A549 (cell line): Measurements from ENCODE around the gene MAJIN. TPM values are rescaled to one million over a fixed set of nuclear protein-coding genes. Genes with fewer than 3 reads are reported as not detected.

Experiments used
- ATAC-seq, 2 experiments: fragments of 200-7000 bp in 1 of 2; fragments of >200 bp in 1 of 2; cut with Nextera tagmentation in 1 of 2; cut with Tn5 transposase in 1 of 2; 3 replicates each; pipeline versions ENCODE4 v1.8.0 to v1.9.1; 2018 to 2020; ENCODE audit warnings: mild to moderate bottlenecking in 1 of 2, moderate library complexity in 1 of 2
- CTCF ChIA-PET: fragments of 300-600 bp; sonication (Branson Sonifier 250); formaldehyde crosslinking; extraction: SDS; loops from one replicate; lab custom pipeline; 2021; ENCODE audit warnings: antibody characterized with exemption, inconsistent platforms; lab: Yijun Ruan, JAX
- POLR2A ChIA-PET: fragments of 350-600 bp; formaldehyde crosslinking; extraction: SDS; loops from one replicate; lab custom pipeline; 2021; ENCODE audit warnings: antibody characterized with exemption, inconsistent platforms; lab: Yijun Ruan, JAX
- DNase-seq, 2 experiments: peaks; one replicate each; pipeline versions ENCODE4 v3.0.0 to v3.0.0-alpha.2; 2011 to 2016; ENCODE audit warnings: low read depth in 1 of 2, low spot score in 1 of 2
- FAIRE-seq: peaks from 2 replicates; lab custom pipeline; 2011; peaks lifted over from hg19 to GRCh38; lab: Jason Lieb, UNC
- H3K27ac ChIP-seq, 2 experiments: fragments of >200 bp; sonication (Bioruptor Twin); formaldehyde crosslinking; 3 replicates each; pipeline ENCODE4 v1.5.1; 2016 to 2017
- H3K4me1 ChIP-seq: fragments of >200 bp; sonication (Bioruptor Twin); formaldehyde crosslinking; 3 replicates; pipeline ENCODE4 v1.6.1; 2016
- H3K4me2 ChIP-seq: fragments of >200 bp; sonication (Bioruptor Twin); formaldehyde crosslinking; 3 replicates; pipeline ENCODE4 v1.6.1; 2016
- H3K4me3 ChIP-seq: fragments of >200 bp; sonication (Bioruptor Twin); formaldehyde crosslinking; 3 replicates; pipeline ENCODE4 v1.5.1; 2016
- H3K9me3 ChIP-seq: fragments of >200 bp; sonication (Bioruptor Twin); formaldehyde crosslinking; 3 replicates; pipeline ENCODE4 v1.6.1; 2016
- ATOH8 ChIP-seq: fragments of 250-450 bp; sonication (Bioruptor Pico); IDR thresholded peaks from 2 replicates; pipeline ENCODE4 v1.5.0; 2020; ENCODE audit warnings: low read depth, mild to moderate bottlenecking, moderate library complexity
- BHLHE40 ChIP-seq: IDR thresholded peaks from 2 replicates; pipeline ENCODE4 v1.6.1; 2012; ENCODE audit warnings: low read depth, low read length, inconsistent platforms
- CBX2 ChIP-seq: fragments of 200-600 bp; sonication (generic); IDR thresholded peaks from 2 replicates; pipeline ENCODE4 v1.6.1; 2016; ENCODE audit warnings: low read depth, mild to moderate bottlenecking, borderline replicate concordance
- CTCF ChIP-seq: fragments of >200 bp; sonication (Bioruptor Twin); formaldehyde crosslinking; IDR thresholded peaks from 3 replicates; pipeline ENCODE4 v1.5.1; 2016
- EHF ChIP-seq: fragments of 250-450 bp; sonication (Bioruptor Pico); IDR thresholded peaks from 2 replicates; pipeline ENCODE4 v1.5.0; 2020; ENCODE audit warnings: mild to moderate bottlenecking
- ELK1 ChIP-seq: fragments of 150-350 bp; IDR thresholded peaks from 2 replicates; pipeline ENCODE4 v1.6.1; 2014; ENCODE audit warnings: low read depth, mild to moderate bottlenecking, low read length
- EP300 ChIP-seq, 2 experiments: fragments of >200 bp; sonication (Bioruptor Twin); formaldehyde crosslinking; IDR thresholded peaks; 2 replicates in 1 of 2; 3 replicates in 1 of 2; pipeline ENCODE4 v1.6.1; 2016 to 2017
- ESRRA ChIP-seq: fragments of 150-350 bp; IDR thresholded peaks from 2 replicates; pipeline ENCODE4 v1.6.1; 2014; ENCODE audit warnings: mild to moderate bottlenecking, low read length, borderline replicate concordance
- FOSB ChIP-seq: fragments of 250-450 bp; sonication (Bioruptor Pico); IDR thresholded peaks from 2 replicates; pipeline ENCODE4 v1.5.0; 2020; ENCODE audit warnings: mild to moderate bottlenecking, moderate library complexity
- FOXS1 ChIP-seq: fragments of 250-450 bp; sonication (Bioruptor Pico); IDR thresholded peaks from 2 replicates; pipeline ENCODE4 v1.5.0; 2020; ENCODE audit warnings: mild to moderate bottlenecking, moderate library complexity
- KDM1A ChIP-seq: fragments of 200-600 bp; sonication (generic); IDR thresholded peaks from 2 replicates; pipeline ENCODE4 v1.6.1; 2016; ENCODE audit warnings: low read depth, mild to moderate bottlenecking
- MAFK ChIP-seq: fragments of 450-650 bp; IDR thresholded peaks from 2 replicates; pipeline ENCODE4 v1.6.1; 2014; ENCODE audit not compliant: partially characterized antibody
- MAX ChIP-seq: IDR thresholded peaks from 2 replicates; pipeline ENCODE4 v1.6.1; 2012
- MAZ ChIP-seq: fragments of 150-350 bp; IDR thresholded peaks from 2 replicates; pipeline ENCODE4 v1.6.1; 2014; ENCODE audit warnings: antibody characterized with exemption, low read depth, low read length, borderline replicate concordance
- NFE2L2 ChIP-seq: fragments of 150-350 bp; conservative IDR thresholded peaks from 2 replicates; pipeline ENCODE4 v1.6.1; 2014; ENCODE audit warnings: low read length
- NR3C1 ChIP-seq: fragments of >200 bp; sonication (Bioruptor Twin); formaldehyde crosslinking; IDR thresholded peaks from 3 replicates; pipeline ENCODE4 v1.6.1; 2017
- PHF8 ChIP-seq: fragments of 200-600 bp; sonication (generic); IDR thresholded peaks from 2 replicates; pipeline ENCODE4 v1.6.1; 2016; ENCODE audit warnings: low read depth, mild to moderate bottlenecking, antibody characterized with exemption, moderate library complexity, borderline replicate concordance
- POLR2A ChIP-seq: IDR thresholded peaks from 2 replicates; pipeline ENCODE4 v1.6.1; 2012; ENCODE audit warnings: mild to moderate bottlenecking, low read length
- RCOR1 ChIP-seq: fragments of 150-350 bp; IDR thresholded peaks from 2 replicates; pipeline ENCODE4 v1.6.1; 2014; ENCODE audit warnings: antibody characterized with exemption, low read length, low read depth
- REST ChIP-seq: fragments of 200-600 bp; sonication (generic); IDR thresholded peaks from 2 replicates; pipeline ENCODE4 v1.6.1; 2016; ENCODE audit warnings: antibody characterized with exemption, mild to moderate bottlenecking, moderate library complexity
- SREBF2 ChIP-seq: fragments of 450-650 bp; IDR thresholded peaks from 2 replicates; pipeline ENCODE4 v1.6.1; 2014; ENCODE audit warnings: mild to moderate bottlenecking, moderate library complexity
- TFCP2L1 ChIP-seq: fragments of 250-450 bp; sonication (Bioruptor Pico); IDR thresholded peaks from 2 replicates; pipeline ENCODE4 v1.5.0; 2021; ENCODE audit warnings: mild to moderate bottlenecking
- TP53 ChIP-seq: fragments of 250-450 bp; sonication (Bioruptor Pico); IDR thresholded peaks from 2 replicates; pipeline ENCODE4 v1.5.0; 2021; ENCODE audit warnings: mild to moderate bottlenecking, moderate library complexity
- ZC3H11A ChIP-seq: fragments of 450-650 bp; IDR thresholded peaks from 2 replicates; pipeline ENCODE4 v1.6.1; 2014; ENCODE audit warnings: antibody characterized with exemption, mild to moderate bottlenecking
- ZFP36 ChIP-seq: fragments of 450-650 bp; IDR thresholded peaks from 2 replicates; pipeline ENCODE4 v1.6.1; 2014; ENCODE audit warnings: borderline replicate concordance; ENCODE audit not compliant: partially characterized antibody
- ZSCAN20 ChIP-seq: fragments of 250-450 bp; sonication (Bioruptor Pico); IDR thresholded peaks from 2 replicates; pipeline ENCODE4 v1.8.0; 2022; ENCODE audit warnings: mild to moderate bottlenecking, moderate library complexity
- WGBS: methylation state at CpG from one replicate; pipeline ENCODE4 v1.1.6; 2017; ENCODE audit errors: missing lambda C conversion rate; 5-methylcytosine and 5-hydroxymethylcytosine counted together
- polyA plus RNA-seq, 4 experiments: library from polyadenylated mRNA; depleted of rRNA in 3 of 4; stranded (reverse); fragments of >200 nt; fragmentation: RNase III in 1 of 4; extraction: RNeasy Plus Mini Kit Qiagen cat#74134 plus additional on column Dnase treatment in 1 of 4; gene quantifications; 2 replicates in 3 of 4; 3 replicates in 1 of 4; pipeline ENCODE4 v1.2.3, GENCODE V29; 2011 to 2017

Gene MAJIN
- polyA plus RNA-seq, 2 of the 4 experiments (the other 2 are of a cell fraction), result 0.12 TPM; not detected in 1

- ChIA-PET CTCF (interaction anchor here (0.9 to 1.1 kb wide), 3 partner anchors 9 to 233 kb away, joined by 3 to 4 read pairs (median 3); no protein-coding TSS in a partner anchor), POLR2A (no interaction called here)
- DNase-seq, result no peak
- WGBS, result 95% methylated on average over 3 of the region's 3 CpGs
- no peak overlapping the region for H3K4me2 ChIP-seq
- no peaks in the 10 kb centered on the region for H3K9me3 ChIP-seq
- peaks cover 9% of the 10 kb centered on the region; the same call in 2 of the 3 replicates for H3K4me1 ChIP-seq
- FAIRE-seq, result no peak
- H3K4me3 ChIP-seq, result no peak overlapping the region
- TF ChIP-seq ZC3H11A (no peak), MAX (no peak), EP300 (IDR thresholded peaks at IDR 0.05) (no peak), BHLHE40 (no peak), PHF8 (no peak), TP53 (CRISPR knock-in tag) (no peak), POLR2A (no peak), MAZ (no peak), TFCP2L1 (no peak), CBX2 (no peak), ATOH8 (CRISPR knock-in tag) (no peak), REST (no peak), EHF (CRISPR knock-in tag) (no peak), RCOR1 (no peak), ELK1 (no peak), KDM1A (no peak), FOXS1 (CRISPR knock-in tag) (no peak), NFE2L2 (no peak), ESRRA (no peak)
- ATAC-seq, result no peak
- H3K27ac ChIP-seq, result no peak overlapping the region
Measured at GRCh38 chr11:65021003-65021402, 49.1 kb upstream of the MAJIN start.

- 92% methylated on average over 7 of the region's 7 CpGs for WGBS
- TF ChIP-seq TP53 (CRISPR knock-in tag), result no peak
- TF ChIP-seq NR3C1, result no peak
- no peak for TF ChIP-seq MAZ
- TF ChIP-seq ELK1, result no peak
- TF ChIP-seq ZC3H11A, result no peak
- TF ChIP-seq ZSCAN20 (CRISPR knock-in tag), result no peak
- TF ChIP-seq CTCF, result no peak
- no peak for TF ChIP-seq FOSB (CRISPR knock-in tag)
- no peak for TF ChIP-seq ZFP36
- TF ChIP-seq MAFK, result no peak
- no peak for TF ChIP-seq SREBF2
- TF ChIP-seq REST, result no peak
Measured at GRCh38 chr11:65019824-65020223, 47.9 kb upstream of the MAJIN start.

More at GRCh38 chr11:65019824-65020223, 47.9 kb upstream of the MAJIN start:
- H3K4me1 ChIP-seq, result peaks cover 20% of the 10 kb centered on the region; the same call in 2 of the 3 replicates
- H3K4me2 ChIP-seq, result no peak overlapping the region
- no peak for FAIRE-seq
- H3K4me3 ChIP-seq, result no peak overlapping the region
- no peak for DNase-seq
- ChIA-PET POLR2A (no interaction called here), CTCF (no interaction called here)
- H3K27ac ChIP-seq, result no peak overlapping the region
- no peak for ATAC-seq
- no peaks in the 10 kb centered on the region for H3K9me3 ChIP-seq
